HG02623 (cell line): ENCODE data around the gene FGF2.
"Not testable (repeated sequence)": the region's sequence is repeated elsewhere in the genome, so short reads cannot be mapped to it uniquely, and the experiment has no call there.

Source experiments
- ATAC-seq: cut with Tn5 transposase; IDR thresholded peaks from one replicate; pipeline ENCODE4 v1.9.1; 2021; ENCODE audit warnings: moderate library complexity; ENCODE audit not compliant: unreplicated experiment

The FGF2 gene

GRCh38 chr4:122844391-122844790, 17.8 kb downstream of the FGF2 start:
- not testable (repeated sequence) for ATAC-seq

- ATAC-seq, result no peak
Observed at GRCh38 chr4:122845066-122845465, 18.4 kb downstream of the FGF2 start.

- no peak for ATAC-seq
Observed at GRCh38 chr4:122845760-122846159, 19.1 kb downstream of the FGF2 start.

GRCh38 chr4:122847931-122848330, 21.3 kb downstream of the FGF2 start:
- no peak for ATAC-seq

- ATAC-seq, result not testable (repeated sequence)
Observed at GRCh38 chr4:122849789-122850188, 23.2 kb downstream of the FGF2 start.

- ATAC-seq, result no peak
Observed at GRCh38 chr4:122851568-122851967, 24.9 kb downstream of the FGF2 start.

- no peak for ATAC-seq
Observed at GRCh38 chr4:122854447-122855352, 28.1 kb downstream of the FGF2 start.

GRCh38 chr4:122855353-122855890, 28.8 kb downstream of the FGF2 start:
- no peak for ATAC-seq

GRCh38 chr4:122857160-122857559, 30.5 kb downstream of the FGF2 start:
- ATAC-seq, result no peak

GRCh38 chr4:122858705-122859104, 32.1 kb downstream of the FGF2 start:
- no peak for ATAC-seq

GRCh38 chr4:122861172-122861943, 34.7 kb downstream of the FGF2 start:
- ATAC-seq, result no peak

GRCh38 chr4:122863639-122864038, 37.0 kb downstream of the FGF2 start:
- no peak for ATAC-seq

- ATAC-seq, result no peak
Observed at GRCh38 chr4:122865425-122865824, 38.8 kb downstream of the FGF2 start.

- not testable (repeated sequence) for ATAC-seq
Observed at GRCh38 chr4:122868235-122868634, 41.6 kb downstream of the FGF2 start.

GRCh38 chr4:122873146-122873545, 46.5 kb downstream of the FGF2 start:
- ATAC-seq, result no peak

- no peak for ATAC-seq
Observed at GRCh38 chr4:122873821-122874593, 47.4 kb downstream of the FGF2 start.

- no peak for ATAC-seq
Observed at GRCh38 chr4:122875949-122876348, 49.3 kb downstream of the FGF2 start.

GRCh38 chr4:122876456-122876855, 49.8 kb downstream of the FGF2 start:
- ATAC-seq, result no peak

- ATAC-seq, result peak; percentile 47
Observed at GRCh38 chr4:122879001-122879400, 52.4 kb downstream of the FGF2 start.

- ATAC-seq, result no peak
Observed at GRCh38 chr4:122882857-122883735, 56.5 kb downstream of the FGF2 start.
